Transverse colon (tissue), 4 donors: ENCODE data around the gene DNAL1. TPM values are rescaled to one million over a fixed set of nuclear protein-coding genes. Genes with fewer than 3 reads are reported as not detected.

Experiments
- DNase-seq: peaks from one replicate; pipeline ENCODE4 v3.0.0-alpha.2; 2019
- H3K27ac ChIP-seq, 4 donors: fragments of 200-600 bp; sonication (generic); 2 replicates each; pipeline ENCODE4 v1.5.1; 2016 to 2018; ENCODE audit warnings: inconsistent platforms in 4 of 4
- H3K27me3 ChIP-seq: fragments of 200-600 bp; sonication (generic); 2 replicates; pipeline ENCODE4 v1.5.1; 2017; ENCODE audit warnings: inconsistent platforms
- H3K36me3 ChIP-seq, 4 donors: fragments of 200-600 bp; sonication (generic); 2 replicates each; pipeline ENCODE4 v1.5.1; 2017 to 2019; ENCODE audit warnings: inconsistent platforms in 4 of 4
- H3K4me1 ChIP-seq, 4 donors: fragments of 200-600 bp; sonication (generic); 2 replicates each; pipeline ENCODE4 v1.5.1; 2017 to 2020; ENCODE audit warnings: inconsistent platforms in 4 of 4
- H3K4me3 ChIP-seq, 4 donors: fragments of 200-600 bp; sonication (generic); 1 replicate in 1 of 4; 2 replicates in 3 of 4; pipeline versions ENCODE4 v1.5.1 to v1.6.1; 2017 to 2019; ENCODE audit warnings: inconsistent platforms in 4 of 4
- H3K9me3 ChIP-seq, 2 donors: fragments of 200-600 bp; sonication (generic); 2 replicates each; pipeline ENCODE4 v1.5.1; 2017 to 2019; ENCODE audit warnings: inconsistent platforms in 2 of 2
- CTCF ChIP-seq, 5 experiments: fragments of 200-600 bp in 3 of 5; fragments of 450-650 bp in 2 of 5; sonication (generic) in 3 of 5; IDR thresholded peaks; 1 replicate in 2 of 5; 2 replicates in 3 of 5; pipeline ENCODE4 v1.5.1; 2016 to 2017; ENCODE audit warnings: antibody characterized with exemption in 5 of 5, inconsistent platforms in 3 of 5, mild to moderate bottlenecking in 2 of 5, moderate library complexity in 1 of 5
- EP300 ChIP-seq: sonication (generic); formaldehyde crosslinking; IDR thresholded peaks from one replicate; pipeline ENCODE4 v1.6.1; 2017; ENCODE audit warnings: antibody characterized with exemption, low read depth
- POLR2A ChIP-seq: fragments of 450-650 bp; IDR thresholded peaks from one replicate; pipeline ENCODE4 v1.6.1; 2016; ENCODE audit warnings: antibody characterized with exemption, mild to moderate bottlenecking, moderate library complexity
- POLR2AphosphoS5 ChIP-seq, 3 donors: sonication (generic); formaldehyde crosslinking; IDR thresholded peaks; one replicate each; pipeline ENCODE4 v1.6.1; 2016; ENCODE audit warnings: antibody characterized with exemption in 3 of 3
- WGBS, 2 donors: methylation state at CpG; one replicate each; pipeline ENCODE4 v1.1.5; 2018; ENCODE audit warnings: low coverage in 1 of 2; 5-methylcytosine and 5-hydroxymethylcytosine counted together
- in situ Hi-C, 4 donors: fragments of 200-750 bp; cut with MboI; loops; one replicate each; pipeline versions ENCODE4 v1.15.0 to v1.15.1; 2017; ENCODE audit warnings: low sequenced_read_pairs in 3 of 4, low pct_ligation_motif_present in 1 of 4, low pct_unique_long_range_greater_than_20kb in 1 of 4
- intact Hi-C: fragments of 100-400 bp; cut with DNase I; formaldehyde crosslinking; loops from one replicate; pipeline ENCODE4 v1.15.1; 2023; ENCODE audit warnings: low total_unique reads
- total RNA-seq, 4 donors: library from RNA; depleted of rRNA; stranded (reverse); fragments of >200 nt; gene quantifications; one replicate each; pipeline ENCODE4 v1.1.0, GENCODE V29; 2016

The DNAL1 gene
- total RNA-seq, 4 donors from 2014 or later = 0.80 to 6.3 (median 2.9) TPM

- intact Hi-C loops (loop anchor here (5.0 kb wide), 1 partner anchor 42 kb away; no protein-coding TSS in a partner anchor), in situ Hi-C loops (no loop called here)
- no peaks in the 10 kb centered on the region for H3K27me3 ChIP-seq
- H3K4me3 ChIP-seq = no peak overlapping the region
- WGBS, 2 donors = 47% methylated on average over 4 of the region's 6 CpGs; no CpG with 5 or more reads in 1 of the 2 donors
- no peaks in the 10 kb centered on the region for H3K9me3 ChIP-seq
- TF ChIP-seq POLR2AphosphoS5 (IDR thresholded peaks at IDR 0.05) (peak in 2 of 3 donors; percentile 70 to 84), CTCF (IDR thresholded peaks at IDR 0.05) (no peak), POLR2A (peak; percentile 59), EP300 (peak; percentile 19)
- peaks cover 92 to 100% (median 99%) of the 10 kb centered on the region in 4 donors for H3K4me1 ChIP-seq
- peak overlapping the region; percentile 99 to 100 (median 100) for H3K27ac ChIP-seq
- no peaks in the 10 kb centered on the region for H3K36me3 ChIP-seq
- peak; percentile 89 for DNase-seq
Observed at GRCh38 chr14:73744874-73745529, 100.2 kb downstream of the DNAL1 start.

- Histone ChIP-seq H3K27ac (peak overlapping the region; percentile 99 to 100 (median 100)), H3K4me3 (no peak overlapping the region), H3K27me3 (no peaks in the 10 kb centered on the region), H3K4me1 (peaks cover 92 to 100% (median 99%) of the 10 kb centered on the region in 4 donors), H3K36me3 (no peaks in the 10 kb centered on the region), H3K9me3 (no peaks in the 10 kb centered on the region)
- in situ Hi-C loops (no loop called here), intact Hi-C loops (no loop called here)
- no peak for DNase-seq
- WGBS, 2 donors = 65% methylated on average over 7 of the region's 7 CpGs; no CpG with 5 or more reads in 1 of the 2 donors
- TF ChIP-seq POLR2AphosphoS5 (IDR thresholded peaks at IDR 0.05) = no peak
- peak in 1 of 5 experiments; percentile 10 for TF ChIP-seq CTCF (IDR thresholded peaks at IDR 0.05)
Observed at GRCh38 chr14:73745571-73746519, 101.1 kb downstream of the DNAL1 start.

GRCh38 chr14:73746520-73747378 lies 102.0 kb downstream of the DNAL1 start:
- TF ChIP-seq CTCF (IDR thresholded peaks at IDR 0.05) = peak in 2 of 5 experiments; percentile 5 to 23
- TF ChIP-seq EP300 = no peak
- no peaks in the 10 kb centered on the region for H3K27me3 ChIP-seq
- peak overlapping the region; percentile 99 to 100 (median 100) for H3K27ac ChIP-seq
- H3K4me1 ChIP-seq = peaks cover 93 to 100% (median 99%) of the 10 kb centered on the region in 4 donors
- DNase-seq = no peak
- H3K36me3 ChIP-seq = no peaks in the 10 kb centered on the region
- H3K4me3 ChIP-seq = no peak overlapping the region
- in situ Hi-C loops = no loop called here
- no peaks in the 10 kb centered on the region for H3K9me3 ChIP-seq
- WGBS, 2 donors = 40 to 60% methylated on average over 1 to 6 of the region's 6 CpGs
- intact Hi-C loops = no loop called here
